ENCODE data around the gene TENM3.

DNA sequence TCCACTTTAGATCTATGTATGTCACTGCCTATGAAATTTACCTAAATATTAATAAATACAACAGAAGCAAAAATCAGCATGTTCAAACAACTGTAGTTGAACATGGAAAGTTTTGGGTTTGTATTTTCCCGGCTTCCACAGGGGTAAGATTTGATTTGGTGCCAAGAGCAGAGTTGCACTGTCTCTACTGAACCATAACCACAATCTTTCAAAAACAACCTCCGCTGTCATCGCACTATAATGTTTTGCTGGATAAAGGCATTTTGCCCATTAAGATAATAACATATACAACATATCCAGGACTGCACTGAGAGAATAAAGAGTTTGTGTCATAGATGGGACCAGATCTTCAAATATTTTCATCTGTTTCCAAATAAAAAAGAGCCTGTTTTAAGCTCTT lies 94.9 kb downstream of the TENM3 start:
- TF ChIP-seq, protein P1, sequence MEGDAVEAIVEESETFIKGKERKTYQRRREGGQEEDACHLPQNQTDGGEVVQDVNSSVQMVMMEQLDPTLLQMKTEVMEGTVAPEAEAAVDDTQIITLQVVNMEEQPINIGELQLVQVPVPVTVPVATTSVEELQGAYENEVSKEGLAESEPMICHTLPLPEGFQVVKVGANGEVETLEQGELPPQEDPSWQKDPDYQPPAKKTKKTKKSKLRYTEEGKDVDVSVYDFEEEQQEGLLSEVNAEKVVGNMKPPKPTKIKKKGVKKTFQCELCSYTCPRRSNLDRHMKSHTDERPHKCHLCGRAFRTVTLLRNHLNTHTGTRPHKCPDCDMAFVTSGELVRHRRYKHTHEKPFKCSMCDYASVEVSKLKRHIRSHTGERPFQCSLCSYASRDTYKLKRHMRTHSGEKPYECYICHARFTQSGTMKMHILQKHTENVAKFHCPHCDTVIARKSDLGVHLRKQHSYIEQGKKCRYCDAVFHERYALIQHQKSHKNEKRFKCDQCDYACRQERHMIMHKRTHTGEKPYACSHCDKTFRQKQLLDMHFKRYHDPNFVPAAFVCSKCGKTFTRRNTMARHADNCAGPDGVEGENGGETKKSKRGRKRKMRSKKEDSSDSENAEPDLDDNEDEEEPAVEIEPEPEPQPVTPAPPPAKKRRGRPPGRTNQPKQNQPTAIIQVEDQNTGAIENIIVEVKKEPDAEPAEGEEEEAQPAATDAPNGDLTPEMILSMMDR (IDR thresholded peaks at IDR 0.05): no peak
- TF ChIP-seq POLR2A (IDR thresholded peaks at IDR 0.05) (no peak), POLR2AphosphoS5 (IDR thresholded peaks at IDR 0.05) (no peak)
